ENCODE measurements around the gene ATG13.

GRCh38 chr11:46664612-46665011, 47.3 kb downstream of the ATG13 start:
- TF ChIP-seq CTCF (IDR thresholded peaks at IDR 0.05; ENCODE audit: low read depth, low read length, poor library complexity, severe bottlenecking) (no peak), EZH2phosphoT487 (IDR thresholded peaks at IDR 0.05; ENCODE audit: borderline replicate concordance, low read length) (no peak)
